Measurements from ENCODE around the gene TM4SF20.
A peak's percentile ranks its signal among the peaks of the same experiment; 100 is the strongest.

Gene TM4SF20

DNA sequence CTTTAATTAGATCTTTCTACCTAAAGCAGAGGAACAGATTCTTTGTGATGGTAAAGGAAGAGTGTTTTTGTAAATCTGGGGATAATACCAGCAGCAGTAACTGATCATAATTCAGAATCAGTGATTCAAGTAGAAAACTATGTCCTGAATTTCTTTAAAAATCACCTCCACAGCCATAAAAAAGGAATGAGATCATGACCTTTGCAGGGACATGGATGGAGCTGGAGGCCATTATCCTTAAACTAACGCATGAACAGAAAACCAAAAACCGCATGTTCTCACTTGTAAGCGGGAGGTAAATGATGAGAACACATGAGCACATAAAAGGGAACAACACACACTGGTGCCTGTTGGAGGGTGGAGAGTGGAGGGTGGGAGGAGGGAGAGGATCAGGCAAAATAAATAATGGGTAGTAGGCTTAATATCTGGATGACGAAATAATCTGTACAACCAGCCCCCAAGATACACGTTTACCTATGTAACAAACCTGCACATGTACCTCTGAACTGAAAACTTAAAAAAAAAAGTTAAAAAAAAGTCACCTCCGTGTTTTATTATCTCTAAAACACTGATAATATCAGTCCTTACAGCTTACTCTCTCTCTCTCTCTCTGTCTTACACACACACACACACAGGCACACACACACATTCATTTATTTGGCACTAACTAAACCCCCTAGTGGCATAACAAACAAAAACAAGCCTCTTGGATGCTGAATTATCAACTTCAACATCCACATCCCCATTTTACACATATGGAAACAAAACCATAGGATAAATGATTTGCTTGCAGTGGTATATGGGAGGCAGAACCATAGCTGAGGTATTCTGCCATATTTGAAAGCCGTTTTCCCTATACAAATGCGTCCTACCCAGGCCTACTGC is 1.4 kb downstream of the TM4SF20 start:
- TF ChIP-seq, protein P1, sequence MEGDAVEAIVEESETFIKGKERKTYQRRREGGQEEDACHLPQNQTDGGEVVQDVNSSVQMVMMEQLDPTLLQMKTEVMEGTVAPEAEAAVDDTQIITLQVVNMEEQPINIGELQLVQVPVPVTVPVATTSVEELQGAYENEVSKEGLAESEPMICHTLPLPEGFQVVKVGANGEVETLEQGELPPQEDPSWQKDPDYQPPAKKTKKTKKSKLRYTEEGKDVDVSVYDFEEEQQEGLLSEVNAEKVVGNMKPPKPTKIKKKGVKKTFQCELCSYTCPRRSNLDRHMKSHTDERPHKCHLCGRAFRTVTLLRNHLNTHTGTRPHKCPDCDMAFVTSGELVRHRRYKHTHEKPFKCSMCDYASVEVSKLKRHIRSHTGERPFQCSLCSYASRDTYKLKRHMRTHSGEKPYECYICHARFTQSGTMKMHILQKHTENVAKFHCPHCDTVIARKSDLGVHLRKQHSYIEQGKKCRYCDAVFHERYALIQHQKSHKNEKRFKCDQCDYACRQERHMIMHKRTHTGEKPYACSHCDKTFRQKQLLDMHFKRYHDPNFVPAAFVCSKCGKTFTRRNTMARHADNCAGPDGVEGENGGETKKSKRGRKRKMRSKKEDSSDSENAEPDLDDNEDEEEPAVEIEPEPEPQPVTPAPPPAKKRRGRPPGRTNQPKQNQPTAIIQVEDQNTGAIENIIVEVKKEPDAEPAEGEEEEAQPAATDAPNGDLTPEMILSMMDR (IDR thresholded peaks at IDR 0.05; ENCODE audit: insufficient read depth, low read depth, low read length, missing control alignments), result no peak
- no peak overlapping the region for H3K4me3 ChIP-seq (ENCODE audit: low read length)
- no peak for DNase-seq (ENCODE audit: low read depth)

DNA sequence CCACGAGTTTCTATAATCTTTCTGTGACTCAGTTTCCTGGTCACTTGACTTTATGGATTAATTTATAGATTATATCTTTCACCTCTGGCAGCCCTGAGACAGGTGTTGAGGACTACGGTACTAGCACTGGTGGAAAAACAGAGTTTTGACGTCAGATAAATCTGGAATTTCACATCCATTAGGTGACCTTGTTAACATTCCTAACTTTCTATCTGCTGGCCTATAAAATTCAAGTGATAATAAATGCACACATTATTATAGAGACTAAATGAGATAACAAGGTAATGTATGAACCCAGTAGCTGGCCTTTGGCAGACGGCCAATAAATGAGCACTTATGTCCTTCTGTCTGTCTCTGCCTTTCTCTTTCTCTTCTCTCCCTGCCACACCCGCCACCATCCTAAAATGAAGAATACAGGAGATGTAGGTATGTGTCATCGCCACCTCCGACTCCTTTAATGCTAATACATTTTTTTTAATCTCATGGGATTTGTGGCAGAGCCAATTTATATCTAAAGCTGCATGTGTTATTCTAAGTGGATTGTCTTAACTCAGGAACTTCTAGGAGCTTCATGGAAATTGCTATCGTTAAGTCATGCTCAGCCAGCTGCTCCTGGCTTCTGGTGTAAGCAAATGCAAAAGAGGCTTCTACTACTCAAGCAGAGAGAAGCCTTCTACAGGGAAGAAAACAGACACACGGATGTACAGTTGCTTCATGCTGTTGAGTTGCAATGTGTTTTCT is 2.3 kb downstream of the TM4SF20 start:
- no peak overlapping the region for H3K4me3 ChIP-seq (ENCODE audit: low read length)
- peak; percentile 11 for DNase-seq (ENCODE audit: low read depth)
- TF ChIP-seq, protein P1 (IDR thresholded peaks at IDR 0.05; ENCODE audit: insufficient read depth, low read depth, low read length, missing control alignments), result no peak

DNA sequence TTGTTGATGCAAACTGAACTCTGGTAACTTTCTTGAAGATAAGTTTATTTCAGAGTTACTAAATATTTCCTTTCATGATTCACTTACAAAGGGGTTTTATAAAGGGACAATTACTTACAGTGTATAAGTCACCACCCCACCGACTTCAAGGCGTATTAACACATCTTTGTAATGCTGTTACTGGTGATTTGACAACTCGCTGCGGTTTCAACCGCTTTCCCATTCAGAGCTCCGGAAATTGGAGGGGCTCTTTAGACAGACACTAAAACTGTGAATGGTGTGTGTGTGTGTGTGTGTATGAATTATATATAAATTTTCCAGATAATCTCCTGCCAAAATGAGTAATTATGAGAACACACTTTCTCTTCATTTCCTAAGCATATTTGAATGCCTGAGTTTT is 4.9 kb downstream of the TM4SF20 start:
- peak; percentile 50 for DNase-seq (ENCODE audit: low read depth)
- H3K4me3 ChIP-seq (ENCODE audit: low read length), result no peak overlapping the region
- TF ChIP-seq, protein P1 (IDR thresholded peaks at IDR 0.05; ENCODE audit: insufficient read depth, low read depth, low read length, missing control alignments), result no peak

DNA sequence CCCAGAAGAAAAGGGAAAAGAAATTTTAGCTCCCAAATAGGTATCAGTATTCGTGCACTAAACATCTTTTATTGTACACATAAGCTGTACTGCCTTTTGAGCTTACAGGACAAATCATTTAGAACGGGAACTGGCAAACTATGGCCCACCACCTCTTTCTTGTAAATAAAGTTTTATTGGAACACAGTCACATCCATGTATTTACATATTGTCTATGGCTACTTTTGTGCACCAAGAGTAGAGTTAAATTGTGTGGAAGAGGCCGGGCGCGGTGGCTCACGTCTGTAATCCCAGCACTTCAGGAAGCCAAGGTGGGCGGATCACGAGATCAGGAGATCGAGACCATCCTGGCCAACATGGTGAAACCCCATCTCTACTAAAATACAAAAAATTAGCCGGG is 5.7 kb downstream of the TM4SF20 start:
- TF ChIP-seq, protein P1 (IDR thresholded peaks at IDR 0.05; ENCODE audit: insufficient read depth, low read depth, low read length, missing control alignments), result no peak
- no peak for DNase-seq (ENCODE audit: low read depth)
- no peak overlapping the region for H3K4me3 ChIP-seq (ENCODE audit: low read length)

GRCh38 chr2:227370791-227371312 is 8.3 kb downstream of the TM4SF20 start:
- H3K4me3 ChIP-seq (ENCODE audit: low read length), result no peak overlapping the region
- peak; percentile 74 for DNase-seq (ENCODE audit: low read depth)
- TF ChIP-seq, protein P1 (IDR thresholded peaks at IDR 0.05; ENCODE audit: insufficient read depth, low read depth, low read length, missing control alignments), result no peak

GRCh38 chr2:227370092-227370491 is 9.0 kb downstream of the TM4SF20 start:
- TF ChIP-seq, protein P1 (IDR thresholded peaks at IDR 0.05; ENCODE audit: insufficient read depth, low read depth, low read length, missing control alignments), result no peak
- DNase-seq (ENCODE audit: low read depth), result no peak
- H3K4me3 ChIP-seq (ENCODE audit: low read length), result no peak overlapping the region
